ENCODE measurements around the gene BAZ1B.
"Not testable (repeated sequence)": the region's sequence is repeated elsewhere in the genome, so short reads cannot be mapped to it uniquely, and the experiment has no call there.

The BAZ1B gene

GRCh38 chr7:73495507-73495906, 26.6 kb downstream of the BAZ1B start:
- peaks cover 85% of the 10 kb centered on the region for H3K36me3 ChIP-seq (ENCODE audit: control insufficient read depth, insufficient read depth, low read length, severe bottlenecking)
- not testable (repeated sequence) for DNase-seq (ENCODE audit: low read depth); H3K27me3 ChIP-seq (replicated peaks; ENCODE audit: control insufficient read depth, insufficient read depth, low read length); H3K9me3 ChIP-seq (ENCODE audit: control insufficient read depth, low read length); H3K9ac ChIP-seq (ENCODE audit: low read length); H3K4me3 ChIP-seq (ENCODE audit: low read length); H3K4me1 ChIP-seq (ENCODE audit: control insufficient read depth, insufficient read depth, low read length)

DNA sequence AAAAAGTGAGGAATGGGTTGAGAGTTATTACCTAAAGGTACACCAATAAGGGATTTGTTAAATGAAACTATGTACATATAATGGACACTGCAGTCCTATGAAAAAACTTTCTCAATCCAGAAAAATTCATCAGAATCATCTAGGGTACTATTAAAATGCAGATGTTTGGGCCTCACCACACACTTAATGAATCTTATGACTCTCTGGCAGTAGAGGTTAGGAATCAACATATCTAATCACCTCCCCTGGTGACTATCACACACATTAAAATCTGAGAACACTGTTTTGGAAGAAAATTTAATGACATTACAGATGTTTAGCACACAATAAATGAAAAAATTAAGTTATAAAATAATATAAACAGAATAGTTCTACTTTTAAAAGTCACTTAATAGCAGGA, 32.1 kb downstream of the BAZ1B start:
- H3K36me3 ChIP-seq (ENCODE audit: control insufficient read depth, insufficient read depth, low read length, severe bottlenecking), result peaks cover 91% of the 10 kb centered on the region
- peaks cover 9% of the 10 kb centered on the region for H3K4me1 ChIP-seq (ENCODE audit: control insufficient read depth, insufficient read depth, low read length)
- H3K4me3 ChIP-seq (ENCODE audit: low read length), result no peak overlapping the region
- DNase-seq (ENCODE audit: low read depth), result no peak
- H3K27me3 ChIP-seq (replicated peaks; ENCODE audit: control insufficient read depth, insufficient read depth, low read length), result no peaks in the 10 kb centered on the region
- no peak overlapping the region for H3K9ac ChIP-seq (ENCODE audit: low read length)
- H3K9me3 ChIP-seq (ENCODE audit: control insufficient read depth, low read length), result no peaks in the 10 kb centered on the region

GRCh38 chr7:73487486-73487885, 34.6 kb downstream of the BAZ1B start:
- Histone ChIP-seq H3K4me1 (ENCODE audit: control insufficient read depth, insufficient read depth, low read length) (peaks cover 15% of the 10 kb centered on the region), H3K9me3 (ENCODE audit: control insufficient read depth, low read length) (no peaks in the 10 kb centered on the region), H3K36me3 (ENCODE audit: control insufficient read depth, insufficient read depth, low read length, severe bottlenecking) (peaks cover 87% of the 10 kb centered on the region), H3K9ac (ENCODE audit: low read length) (no peak overlapping the region), H3K27me3 (replicated peaks; ENCODE audit: control insufficient read depth, insufficient read depth, low read length) (no peaks in the 10 kb centered on the region), H3K4me3 (ENCODE audit: low read length) (no peak overlapping the region)
- DNase-seq (ENCODE audit: low read depth), result peak; percentile 52

- H3K27me3 ChIP-seq (replicated peaks; ENCODE audit: control insufficient read depth, insufficient read depth, low read length), result no peaks in the 10 kb centered on the region
- H3K4me1 ChIP-seq (ENCODE audit: control insufficient read depth, insufficient read depth, low read length), result peaks cover 22% of the 10 kb centered on the region
- peaks cover 68% of the 10 kb centered on the region for H3K36me3 ChIP-seq (ENCODE audit: control insufficient read depth, insufficient read depth, low read length, severe bottlenecking)
- H3K4me3 ChIP-seq (ENCODE audit: low read length), result no peak overlapping the region
- no peak for DNase-seq (ENCODE audit: low read depth)
- no peak overlapping the region for H3K9ac ChIP-seq (ENCODE audit: low read length)
- H3K9me3 ChIP-seq (ENCODE audit: control insufficient read depth, low read length), result no peaks in the 10 kb centered on the region
These were observed 38.9 kb downstream of the BAZ1B start for GRCh38 chr7:73483171-73483570.

DNA sequence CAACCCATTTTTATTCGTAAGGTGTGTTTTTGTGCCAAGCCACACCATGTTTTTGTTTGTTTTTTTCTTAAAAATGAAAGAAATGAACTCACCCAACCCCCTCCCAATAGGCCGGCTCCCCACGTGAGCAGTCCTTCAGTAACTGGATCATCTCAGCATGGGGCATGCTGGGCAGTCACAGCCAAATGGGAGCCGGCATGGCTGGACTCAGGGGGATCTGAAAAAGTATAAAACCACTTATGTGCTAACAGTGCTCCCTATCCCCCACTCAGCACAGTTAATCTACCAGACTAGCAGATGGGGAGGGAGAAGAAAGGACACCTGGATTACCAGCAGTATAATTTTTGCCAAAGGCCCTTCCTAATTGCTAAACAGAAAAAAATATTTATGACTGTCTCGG, 39.3 kb downstream of the BAZ1B start:
- Histone ChIP-seq H3K27me3 (replicated peaks; ENCODE audit: control insufficient read depth, insufficient read depth, low read length) (no peaks in the 10 kb centered on the region), H3K9ac (ENCODE audit: low read length) (no peak overlapping the region), H3K4me1 (ENCODE audit: control insufficient read depth, insufficient read depth, low read length) (peaks cover 22% of the 10 kb centered on the region), H3K9me3 (ENCODE audit: control insufficient read depth, low read length) (no peaks in the 10 kb centered on the region), H3K36me3 (ENCODE audit: control insufficient read depth, insufficient read depth, low read length, severe bottlenecking) (peaks cover 68% of the 10 kb centered on the region), H3K4me3 (ENCODE audit: low read length) (no peak overlapping the region)
- no peak for DNase-seq (ENCODE audit: low read depth)

DNA sequence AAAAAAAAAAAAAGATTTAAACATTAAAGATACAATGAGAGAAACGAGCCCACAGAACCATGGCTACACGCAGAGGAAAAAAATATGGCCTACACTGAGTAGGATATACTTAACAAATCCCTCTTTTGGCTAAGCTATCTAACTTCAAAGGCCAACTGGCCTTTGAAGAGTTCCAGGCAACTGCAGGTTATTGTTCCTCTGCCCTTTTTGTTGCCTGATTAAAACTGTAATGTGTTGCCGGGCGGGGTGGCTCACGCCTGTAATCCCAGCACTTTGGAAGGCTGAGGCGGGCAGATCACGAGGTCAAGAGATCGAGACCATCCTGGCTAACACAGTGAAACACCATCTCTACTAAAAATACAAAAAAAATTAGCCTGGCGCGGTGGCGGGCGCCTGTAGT, 40.6 kb downstream of the BAZ1B start:
- H3K27me3 ChIP-seq (replicated peaks; ENCODE audit: control insufficient read depth, insufficient read depth, low read length); H3K4me3 ChIP-seq (ENCODE audit: low read length); DNase-seq (ENCODE audit: low read depth); H3K9ac ChIP-seq (ENCODE audit: low read length); H3K9me3 ChIP-seq (ENCODE audit: control insufficient read depth, low read length): not testable (repeated sequence)
- Histone ChIP-seq H3K36me3 (ENCODE audit: control insufficient read depth, insufficient read depth, low read length, severe bottlenecking) (peaks cover 68% of the 10 kb centered on the region), H3K4me1 (ENCODE audit: control insufficient read depth, insufficient read depth, low read length) (peaks cover 14% of the 10 kb centered on the region)

DNA sequence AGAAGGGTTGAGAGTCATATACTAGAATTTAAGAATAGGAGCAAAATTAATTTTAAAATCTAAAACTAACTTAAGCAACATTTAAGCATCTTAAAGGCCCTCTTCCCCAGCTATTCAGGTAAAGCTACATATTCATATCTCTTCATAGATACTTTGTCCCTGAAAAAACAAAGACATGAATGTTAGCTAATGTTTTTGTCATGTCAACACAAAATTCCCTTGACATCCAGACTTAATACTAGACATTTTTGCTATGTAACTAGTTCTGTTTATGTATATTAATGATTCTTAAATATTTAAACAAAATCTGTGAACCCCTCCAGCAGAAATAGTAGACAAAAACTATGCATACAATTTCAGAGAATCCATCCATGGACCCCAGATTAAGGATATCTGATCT, 43.5 kb downstream of the BAZ1B start:
- Histone ChIP-seq H3K9ac (ENCODE audit: low read length) (no peak overlapping the region), H3K4me3 (ENCODE audit: low read length) (no peak overlapping the region), H3K4me1 (ENCODE audit: control insufficient read depth, insufficient read depth, low read length) (peaks cover 14% of the 10 kb centered on the region), H3K36me3 (ENCODE audit: control insufficient read depth, insufficient read depth, low read length, severe bottlenecking) (peaks cover 64% of the 10 kb centered on the region), H3K27me3 (replicated peaks; ENCODE audit: control insufficient read depth, insufficient read depth, low read length) (no peaks in the 10 kb centered on the region), H3K9me3 (ENCODE audit: control insufficient read depth, low read length) (no peaks in the 10 kb centered on the region)
- no peak for DNase-seq (ENCODE audit: low read depth)

GRCh38 chr7:73477376-73477775, 44.7 kb downstream of the BAZ1B start:
- Histone ChIP-seq H3K9me3 (ENCODE audit: control insufficient read depth, low read length) (no peaks in the 10 kb centered on the region), H3K36me3 (ENCODE audit: control insufficient read depth, insufficient read depth, low read length, severe bottlenecking) (peaks cover 61% of the 10 kb centered on the region), H3K4me1 (ENCODE audit: control insufficient read depth, insufficient read depth, low read length) (peaks cover 6% of the 10 kb centered on the region), H3K4me3 (ENCODE audit: low read length) (no peak overlapping the region), H3K27me3 (replicated peaks; ENCODE audit: control insufficient read depth, insufficient read depth, low read length) (no peaks in the 10 kb centered on the region), H3K9ac (ENCODE audit: low read length) (no peak overlapping the region)
- DNase-seq (ENCODE audit: low read depth), result no peak

- peaks cover 67% of the 10 kb centered on the region for H3K36me3 ChIP-seq (ENCODE audit: control insufficient read depth, insufficient read depth, low read length, severe bottlenecking)
- no peak for DNase-seq (ENCODE audit: low read depth)
- H3K9me3 ChIP-seq (ENCODE audit: control insufficient read depth, low read length), result no peaks in the 10 kb centered on the region
- no peak overlapping the region for H3K9ac ChIP-seq (ENCODE audit: low read length)
- H3K27me3 ChIP-seq (replicated peaks; ENCODE audit: control insufficient read depth, insufficient read depth, low read length), result no peaks in the 10 kb centered on the region
- no peak overlapping the region for H3K4me3 ChIP-seq (ENCODE audit: low read length)
- H3K4me1 ChIP-seq (ENCODE audit: control insufficient read depth, insufficient read depth, low read length), result no peaks in the 10 kb centered on the region
These were observed 51.9 kb downstream of the BAZ1B start for GRCh38 chr7:73470208-73470607.

GRCh38 chr7:73467046-73467445, 55.0 kb downstream of the BAZ1B start:
- H3K9me3 ChIP-seq (ENCODE audit: control insufficient read depth, low read length); H3K27me3 ChIP-seq (replicated peaks; ENCODE audit: control insufficient read depth, insufficient read depth, low read length); H3K4me1 ChIP-seq (ENCODE audit: control insufficient read depth, insufficient read depth, low read length); H3K9ac ChIP-seq (ENCODE audit: low read length); DNase-seq (ENCODE audit: low read depth); H3K4me3 ChIP-seq (ENCODE audit: low read length): not testable (repeated sequence)
- peaks cover 84% of the 10 kb centered on the region for H3K36me3 ChIP-seq (ENCODE audit: control insufficient read depth, insufficient read depth, low read length, severe bottlenecking)

DNA sequence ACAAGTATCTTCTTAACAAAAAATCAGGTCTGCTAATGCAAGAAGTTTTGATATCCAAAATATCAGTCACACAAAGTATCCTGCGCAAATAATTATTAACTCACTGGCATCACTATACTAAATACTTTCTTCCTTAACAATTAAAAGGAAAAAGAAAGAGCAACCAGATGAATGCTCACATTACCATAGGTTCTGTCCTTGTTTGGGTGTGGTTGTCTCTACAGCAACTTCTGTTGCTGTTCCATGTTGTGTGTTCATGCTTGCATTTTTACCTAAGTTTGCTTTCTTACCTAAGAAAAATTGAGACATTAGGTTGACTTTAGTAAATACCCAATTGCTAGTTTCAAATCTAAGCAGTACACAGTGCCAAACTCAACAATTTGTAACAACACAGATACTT, 56.0 kb downstream of the BAZ1B start:
- Histone ChIP-seq H3K36me3 (ENCODE audit: control insufficient read depth, insufficient read depth, low read length, severe bottlenecking) (peaks cover 93% of the 10 kb centered on the region), H3K4me3 (ENCODE audit: low read length) (no peak overlapping the region)

GRCh38 chr7:73463966-73464365, 58.1 kb downstream of the BAZ1B start:
- Histone ChIP-seq H3K9me3 (ENCODE audit: control insufficient read depth, low read length) (no peaks in the 10 kb centered on the region), H3K36me3 (ENCODE audit: control insufficient read depth, insufficient read depth, low read length, severe bottlenecking) (peaks cover 92% of the 10 kb centered on the region), H3K4me3 (ENCODE audit: low read length) (no peak overlapping the region), H3K4me1 (ENCODE audit: control insufficient read depth, insufficient read depth, low read length) (no peaks in the 10 kb centered on the region), H3K27me3 (replicated peaks; ENCODE audit: control insufficient read depth, insufficient read depth, low read length) (no peaks in the 10 kb centered on the region), H3K9ac (ENCODE audit: low read length) (no peak overlapping the region)
- DNase-seq (ENCODE audit: low read depth), result no peak

More for the DNA sequence above, 56.0 kb downstream of the BAZ1B start:
- H3K27me3 ChIP-seq (replicated peaks; ENCODE audit: control insufficient read depth, insufficient read depth, low read length), result no peaks in the 10 kb centered on the region
- no peaks in the 10 kb centered on the region for H3K4me1 ChIP-seq (ENCODE audit: control insufficient read depth, insufficient read depth, low read length)
- H3K9ac ChIP-seq (ENCODE audit: low read length), result no peak overlapping the region
- no peak for DNase-seq (ENCODE audit: low read depth)
- H3K9me3 ChIP-seq (ENCODE audit: control insufficient read depth, low read length), result no peaks in the 10 kb centered on the region
